Osteocyte (in vitro differentiated cells): ENCODE results near the gene ZSCAN23. TPM values are rescaled to one million over a fixed set of nuclear protein-coding genes. Genes with fewer than 3 reads are reported as not detected.
"Not testable (repeated sequence)": the region's sequence is repeated elsewhere in the genome, so short reads cannot be mapped to it uniquely, and the experiment has no call there.

Source experiments
- DNase-seq: peaks from one replicate; pipeline ENCODE4 v3.0.0; 2021; ENCODE audit warnings: mixed read lengths; ENCODE audit not compliant: unreplicated experiment; ENCODE audit errors: extremely low spot score
- H3K27ac Mint-ChIP-seq: one replicate; pipeline ENCODE4 v1.8.0; 2021; ENCODE audit warnings: mild to moderate bottlenecking, mixed read lengths; ENCODE audit not compliant: unreplicated experiment
- H3K27me3 Mint-ChIP-seq: one replicate; pipeline ENCODE4 v1.8.0; 2021; ENCODE audit warnings: mixed read lengths; ENCODE audit not compliant: unreplicated experiment
- H3K36me3 Mint-ChIP-seq: one replicate; pipeline ENCODE4 v1.8.0; 2021; ENCODE audit warnings: mixed read lengths; ENCODE audit not compliant: unreplicated experiment
- H3K4me1 Mint-ChIP-seq: one replicate; pipeline ENCODE4 v1.8.0; 2021; ENCODE audit warnings: mixed read lengths; ENCODE audit not compliant: unreplicated experiment
- H3K4me3 Mint-ChIP-seq: one replicate; pipeline ENCODE4 v1.8.0; 2021; ENCODE audit warnings: mild to moderate bottlenecking, moderate library complexity, mixed read lengths; ENCODE audit not compliant: unreplicated experiment
- H3K9me3 Mint-ChIP-seq: one replicate; pipeline ENCODE4 v1.8.0; 2021; ENCODE audit warnings: mixed read lengths; ENCODE audit not compliant: unreplicated experiment
- CTCF ChIP-seq: fragments of 200-600 bp; sonication (generic); IDR thresholded peaks from 2 replicates; pipeline ENCODE4 v1.5.0; 2021; ENCODE audit warnings: antibody characterized with exemption, mild to moderate bottlenecking, moderate library complexity
- total RNA-seq: library from RNA; stranded (reverse); gene quantifications from 2 replicates; pipeline ENCODE4 v1.2.1, GENCODE V29; 2021

The ZSCAN23 gene
- total RNA-seq, 1 donor from 2014 or later = 5.4 TPM

- H3K36me3 Mint-ChIP-seq = no peaks in the 10 kb centered on the region
- H3K4me3 Mint-ChIP-seq = no peak overlapping the region
- peaks cover 7% of the 10 kb centered on the region for H3K4me1 Mint-ChIP-seq
- no peak for TF ChIP-seq CTCF
- H3K9me3 Mint-ChIP-seq = no peaks in the 10 kb centered on the region
- no peak overlapping the region for H3K27ac Mint-ChIP-seq
- no peak for DNase-seq
- H3K27me3 Mint-ChIP-seq = peaks cover 58% of the 10 kb centered on the region
These were observed 35.2 kb upstream of the ZSCAN23 start for GRCh38 chr6:28478518-28478917.

- no peaks in the 10 kb centered on the region for H3K9me3 Mint-ChIP-seq
- TF ChIP-seq CTCF = no peak
- H3K27ac Mint-ChIP-seq = no peak overlapping the region
- peaks cover 7% of the 10 kb centered on the region for H3K4me1 Mint-ChIP-seq
- H3K36me3 Mint-ChIP-seq = no peaks in the 10 kb centered on the region
- DNase-seq = no peak
- H3K27me3 Mint-ChIP-seq = peaks cover 46% of the 10 kb centered on the region
- peak overlapping the region; percentile 61 for H3K4me3 Mint-ChIP-seq
These were observed 31.3 kb upstream of the ZSCAN23 start for GRCh38 chr6:28474441-28475219.

- H3K36me3 Mint-ChIP-seq, H3K4me3 Mint-ChIP-seq, DNase-seq, H3K27ac Mint-ChIP-seq, H3K9me3 Mint-ChIP-seq, H3K4me1 Mint-ChIP-seq: not testable (repeated sequence)
- H3K27me3 Mint-ChIP-seq = peaks cover 26% of the 10 kb centered on the region
These were observed 26.0 kb upstream of the ZSCAN23 start for GRCh38 chr6:28469153-28469745.

- no peak for TF ChIP-seq CTCF
- Mint-ChIP-seq H3K36me3 (no peaks in the 10 kb centered on the region), H3K27me3 (peaks cover 28% of the 10 kb centered on the region), H3K9me3 (no peaks in the 10 kb centered on the region), H3K4me1 (no peaks in the 10 kb centered on the region), H3K4me3 (no peak overlapping the region), H3K27ac (no peak overlapping the region)
- DNase-seq = no peak
These were observed 24.8 kb upstream of the ZSCAN23 start for GRCh38 chr6:28468056-28468455.

GRCh38 chr6:28462401-28462800, 19.1 kb upstream of the ZSCAN23 start:
- Mint-ChIP-seq H3K27me3 (peaks cover 48% of the 10 kb centered on the region), H3K9me3 (no peaks in the 10 kb centered on the region), H3K36me3 (no peaks in the 10 kb centered on the region), H3K4me1 (no peaks in the 10 kb centered on the region), H3K27ac (no peak overlapping the region), H3K4me3 (no peak overlapping the region)
- TF ChIP-seq CTCF = no peak
- no peak for DNase-seq
